Measurements from ENCODE around the gene OR10Z1. TPM values are rescaled to one million over a fixed set of nuclear protein-coding genes. Genes with fewer than 3 reads are reported as not detected.

Gene OR10Z1
- total and polyA plus RNA-seq, 9 of the 15 experiments (the other 6 are each of a cell fraction or from before 2014, with no cell fraction given), result 0.01 to 0.94 (median 0.35) TPM; not detected in 5

GRCh38 chr1:158638146-158638545 lies 33.1 kb downstream of the OR10Z1 start:
- H4K20me1 ChIP-seq (replicated peaks; ENCODE audit: control insufficient read depth, insufficient read depth, low read length), result no peaks in the 10 kb centered on the region
- no peak overlapping the region for H3K27ac ChIP-seq (ENCODE audit: extremely low read depth, low read depth, low read length)
- WGBS (ENCODE audit: insufficient coverage, low coverage, missing lambda C conversion rate), result 93% methylated on average over 4 of the region's 4 CpGs
- H3K4me1 ChIP-seq (replicated peaks in 1 of 2; ENCODE audit: control insufficient read depth in 2 of 2, insufficient read depth in 2 of 2, low read length in 2 of 2), result no peaks in the 10 kb centered on the region
- H2AFZ ChIP-seq (ENCODE audit: low read depth, low read length), result no peak overlapping the region
- TF ChIP-seq ZNF766 (CRISPR knock-in tag; conservative IDR thresholded peaks at IDR 0.05) (no peak), MYBL2 (IDR thresholded peaks at IDR 0.05; ENCODE audit: low read depth) (no peak), MYBL2 (CRISPR knock-in tag; IDR thresholded peaks at IDR 0.05; ENCODE audit: borderline replicate concordance) (no peak), DDX20 (tag; IDR thresholded peaks at IDR 0.05; ENCODE audit: low read depth) (no peak), ZNF436 (CRISPR knock-in tag; IDR thresholded peaks at IDR 0.05) (no peak), PHTF2 (CRISPR knock-in tag; IDR thresholded peaks at IDR 0.05) (no peak), GABPA (tag; conservative IDR thresholded peaks at IDR 0.05; ENCODE audit: low read depth) (no peak), ZNF57 (CRISPR knock-in tag; IDR thresholded peaks at IDR 0.05) (no peak)
- FAIRE-seq (no peak), DNase-seq (ENCODE audit: extremely low read depth in 1 of 4, low spot score in 3 of 4) (no peak), ATAC-seq (no peak)
- H3K9ac ChIP-seq (ENCODE audit: insufficient read depth in 1 of 2, low read depth in 2 of 2, low read length in 2 of 2), result no peak overlapping the region
- H3K4me2 ChIP-seq (ENCODE audit: insufficient read depth, low read length), result no peak overlapping the region
- no peaks in the 10 kb centered on the region for H3K9me1 ChIP-seq (ENCODE audit: control insufficient read depth, insufficient read depth, low read length)
- H3K27me3 ChIP-seq (ENCODE audit: control insufficient read depth in 2 of 2, insufficient read depth in 2 of 2, low read length in 2 of 2), result no peaks in the 10 kb centered on the region
- BruUV-seq (replicated peaks), result no TSS peak
- H3K9me3 ChIP-seq (replicated peaks; ENCODE audit: control insufficient read depth, insufficient read depth, low read depth, low read length), result no peaks in the 10 kb centered on the region
- peaks cover 78% of the 10 kb centered on the region for H3K36me3 ChIP-seq (ENCODE audit: control insufficient read depth, insufficient read depth, low read length)
- no peak overlapping the region for H3K4me3 ChIP-seq
- CTCF ChIA-PET (ENCODE audit: low intra/inter-chr PET ratio), result no interaction called here
- POLR2A ChIA-PET, result no interaction called here
- in situ Hi-C loops (cut with MboI), result no loop called here
- no peaks in the 10 kb centered on the region for H3K79me2 ChIP-seq (ENCODE audit: control insufficient read depth, insufficient read depth, low read length)
- intact Hi-C loops (cut with micrococcal nuclease), result no loop called here

DNA sequence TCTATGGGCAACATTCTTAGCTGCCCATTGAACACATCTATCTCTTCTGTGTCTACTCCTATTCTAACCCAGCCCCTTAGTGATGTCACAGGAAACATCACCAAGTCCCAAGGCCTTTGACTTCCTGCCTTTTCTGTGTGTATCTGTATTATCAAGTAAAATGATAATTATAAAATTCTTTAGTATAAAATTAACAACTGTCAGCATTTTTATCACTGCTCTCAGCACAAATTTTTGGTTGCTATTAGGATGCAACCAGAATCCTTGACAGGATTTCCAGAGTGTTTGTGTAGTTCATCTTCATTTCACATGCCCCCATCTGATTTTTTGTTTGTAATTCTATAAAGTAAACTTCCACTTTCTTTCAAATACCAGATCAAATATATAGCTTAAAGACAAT lies 33.8 kb downstream of the OR10Z1 start:
- CTCF ChIA-PET (ENCODE audit: low intra/inter-chr PET ratio), result no interaction called here
- no peaks in the 10 kb centered on the region for H3K4me1 ChIP-seq (replicated peaks in 1 of 2; ENCODE audit: control insufficient read depth in 2 of 2, insufficient read depth in 2 of 2, low read length in 2 of 2)
- FAIRE-seq, result no peak
- DNase-seq (ENCODE audit: extremely low read depth in 1 of 4, low spot score in 3 of 4), result no peak
- H3K27me3 ChIP-seq (ENCODE audit: control insufficient read depth in 2 of 2, insufficient read depth in 2 of 2, low read length in 2 of 2), result no peaks in the 10 kb centered on the region
- TF ChIP-seq C11orf30 (IDR thresholded peaks at IDR 0.05; ENCODE audit: low read depth) (peak; percentile 45; the same call in 1 of the 2 replicates), MAFF (IDR thresholded peaks at IDR 0.05; ENCODE audit: low read length) (peak; percentile 81), ZNF586 (CRISPR knock-in tag; conservative IDR thresholded peaks at IDR 0.05) (no peak), ZNF316 (IDR thresholded peaks at IDR 0.05) (peak; percentile 78), KDM2B (CRISPR knock-in tag; IDR thresholded peaks at IDR 0.05) (no peak), MAFG (tag; conservative IDR thresholded peaks at IDR 0.05) (peak; percentile 49; the same call in 1 of the 2 replicates), MAFK (IDR thresholded peaks at IDR 0.05; ENCODE audit: low read length) (peak; percentile 62)
- no peak overlapping the region for H3K4me2 ChIP-seq (ENCODE audit: insufficient read depth, low read length)
- no peak overlapping the region for H3K9ac ChIP-seq (ENCODE audit: insufficient read depth in 1 of 2, low read depth in 2 of 2, low read length in 2 of 2)
- BruUV-seq (replicated peaks), result no TSS peak
- no peak for ATAC-seq
- intact Hi-C loops (cut with micrococcal nuclease) (no loop called here), in situ Hi-C loops (cut with MboI) (no loop called here)
- peaks cover 80% of the 10 kb centered on the region for H3K36me3 ChIP-seq (ENCODE audit: control insufficient read depth, insufficient read depth, low read length)
- H3K79me2 ChIP-seq (ENCODE audit: control insufficient read depth, insufficient read depth, low read length), result no peaks in the 10 kb centered on the region
- H2AFZ ChIP-seq (ENCODE audit: low read depth, low read length), result no peak overlapping the region
- H3K27ac ChIP-seq (ENCODE audit: extremely low read depth, low read depth, low read length), result no peak overlapping the region
- POLR2A ChIA-PET, result interaction anchor here (0.6 to 1.0 kb wide), 2 partner anchors 12 to 97 kb away, joined by 3 read pairs; no protein-coding TSS in a partner anchor
- H3K9me1 ChIP-seq (ENCODE audit: control insufficient read depth, insufficient read depth, low read length), result no peaks in the 10 kb centered on the region
- H3K4me3 ChIP-seq, result no peak overlapping the region
- no peaks in the 10 kb centered on the region for H3K9me3 ChIP-seq (replicated peaks; ENCODE audit: control insufficient read depth, insufficient read depth, low read depth, low read length)
- H4K20me1 ChIP-seq (replicated peaks; ENCODE audit: control insufficient read depth, insufficient read depth, low read length), result no peaks in the 10 kb centered on the region

All from K562 (cell line).